KBM-7 (cell line): ENCODE results near the gene GNAI1.

ENCODE experiments used
- DNase-seq: peaks from one replicate; pipeline ENCODE4 v3.0.0-alpha.2; 2015
- in situ Hi-C: fragments of 300-500 bp; cut with MboI; formaldehyde crosslinking; loops from 2 replicates; pipeline ENCODE4 v1.14.3; 2020; ENCODE audit warnings: low sequenced_read_pairs, low pct_unique_long_range_greater_than_20kb, mixed read lengths

Gene GNAI1

DNA sequence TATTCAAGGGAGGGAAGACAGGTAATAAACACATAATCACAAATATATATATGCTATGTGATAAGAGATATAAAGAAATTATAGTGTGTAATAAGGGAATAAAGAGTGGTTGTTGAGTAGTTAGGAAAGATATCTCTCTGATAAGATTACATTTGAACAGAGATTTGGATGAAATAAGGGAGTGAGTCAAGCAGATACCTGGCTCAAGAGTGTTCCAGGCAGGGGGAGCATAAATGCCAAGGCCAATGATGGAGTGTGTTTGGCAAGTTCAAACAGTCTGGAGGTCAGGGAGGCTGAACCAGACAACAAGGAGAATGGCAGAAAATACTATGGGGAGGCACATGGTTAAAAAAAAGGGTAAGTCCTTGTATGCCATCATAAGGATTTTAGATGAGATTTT lies 4.8 kb upstream of the GNAI1 start:
- in situ Hi-C loops, result no loop called here
- no peak for DNase-seq

DNA sequence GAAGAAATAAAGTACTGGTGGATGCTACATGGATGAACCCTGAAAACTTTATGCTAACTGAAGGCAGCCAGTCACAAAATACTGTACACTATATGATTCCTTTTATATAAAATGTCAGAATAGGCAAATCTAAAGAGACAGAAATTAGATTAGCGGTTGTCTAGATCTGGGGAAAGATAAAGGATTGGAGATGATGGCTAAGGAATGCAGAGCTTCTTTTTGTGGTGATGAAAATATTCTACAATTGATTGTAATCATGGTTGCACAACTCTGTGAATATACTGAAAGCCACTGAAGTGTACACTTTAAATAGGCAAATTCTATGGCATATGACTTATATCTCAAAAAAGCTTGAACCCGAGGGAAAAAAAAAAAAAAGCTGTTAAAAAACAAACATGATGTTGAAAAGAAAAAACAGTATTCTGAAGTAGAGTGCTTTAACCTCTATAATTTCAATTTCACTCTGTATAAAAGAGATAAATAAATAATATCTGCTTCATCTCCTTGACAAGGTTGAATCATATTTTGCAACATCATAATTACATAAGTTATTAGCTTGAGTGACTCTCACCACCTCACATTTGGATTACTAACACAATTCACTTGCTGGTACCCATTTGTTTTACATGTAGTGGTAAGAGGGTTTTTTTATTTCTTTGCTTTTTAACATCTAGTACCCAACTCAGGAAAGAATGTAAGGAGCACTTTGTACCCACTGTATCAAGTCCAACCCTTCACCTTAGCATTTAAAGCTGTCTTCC lies 2.8 kb upstream of the GNAI1 start:
- DNase-seq, result no peak
- in situ Hi-C loops, result no loop called here

- in situ Hi-C loops, result no loop called here
- no peak for DNase-seq
Observed at GRCh38 chr7:80132594-80132993, 2.0 kb upstream of the GNAI1 start.

GRCh38 chr7:80133361-80134114 lies 1.1 kb upstream of the GNAI1 start:
- in situ Hi-C loops, result no loop called here

GRCh38 chr7:80134115-80134535 lies 506 bp upstream of the GNAI1 start:
- no peak for DNase-seq
- in situ Hi-C loops, result no loop called here

More at GRCh38 chr7:80133361-80134114, 1.1 kb upstream of the GNAI1 start:
- peak; percentile 50 for DNase-seq

DNA sequence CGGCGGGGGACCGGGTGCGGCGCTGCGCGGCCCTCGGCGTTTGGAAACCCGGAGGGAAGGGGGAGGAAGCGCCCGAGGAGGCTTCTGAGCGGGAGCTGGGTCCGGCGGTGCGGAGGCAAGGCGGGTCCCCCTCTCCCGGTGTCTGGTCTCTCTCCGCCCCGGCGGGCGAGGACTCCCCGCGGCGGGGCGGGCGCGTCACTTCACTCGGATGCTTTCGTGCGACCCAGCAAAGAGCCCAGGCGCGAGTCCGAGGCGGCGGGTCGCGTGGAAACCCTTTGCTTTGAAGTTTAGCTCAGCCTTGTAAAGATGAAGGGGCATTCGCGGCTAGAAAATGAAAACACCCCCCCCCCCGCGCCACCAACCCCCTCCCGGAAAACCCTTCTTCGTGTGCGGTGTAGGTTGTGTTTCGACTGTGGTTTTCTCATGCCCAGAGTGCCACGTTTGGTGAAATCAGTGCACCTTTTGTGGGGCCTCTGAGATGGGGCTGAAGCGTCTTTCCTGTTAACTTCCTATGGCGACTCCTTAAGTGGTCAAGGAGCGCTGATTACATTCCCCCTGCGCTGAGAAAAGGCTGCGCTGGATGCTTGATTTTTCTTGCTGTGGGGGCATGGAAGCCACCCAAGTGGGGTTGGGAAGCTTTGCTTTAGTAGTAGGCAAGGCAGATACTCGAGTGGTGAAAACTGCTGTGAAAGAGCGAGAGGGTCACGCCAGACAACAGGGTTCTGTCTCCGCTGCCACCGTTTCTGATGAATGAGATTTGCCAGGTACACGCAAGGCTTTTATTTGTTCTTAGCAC lies 876 bp downstream of the GNAI1 start:
- DNase-seq, result no peak
- in situ Hi-C loops, result no loop called here

DNA sequence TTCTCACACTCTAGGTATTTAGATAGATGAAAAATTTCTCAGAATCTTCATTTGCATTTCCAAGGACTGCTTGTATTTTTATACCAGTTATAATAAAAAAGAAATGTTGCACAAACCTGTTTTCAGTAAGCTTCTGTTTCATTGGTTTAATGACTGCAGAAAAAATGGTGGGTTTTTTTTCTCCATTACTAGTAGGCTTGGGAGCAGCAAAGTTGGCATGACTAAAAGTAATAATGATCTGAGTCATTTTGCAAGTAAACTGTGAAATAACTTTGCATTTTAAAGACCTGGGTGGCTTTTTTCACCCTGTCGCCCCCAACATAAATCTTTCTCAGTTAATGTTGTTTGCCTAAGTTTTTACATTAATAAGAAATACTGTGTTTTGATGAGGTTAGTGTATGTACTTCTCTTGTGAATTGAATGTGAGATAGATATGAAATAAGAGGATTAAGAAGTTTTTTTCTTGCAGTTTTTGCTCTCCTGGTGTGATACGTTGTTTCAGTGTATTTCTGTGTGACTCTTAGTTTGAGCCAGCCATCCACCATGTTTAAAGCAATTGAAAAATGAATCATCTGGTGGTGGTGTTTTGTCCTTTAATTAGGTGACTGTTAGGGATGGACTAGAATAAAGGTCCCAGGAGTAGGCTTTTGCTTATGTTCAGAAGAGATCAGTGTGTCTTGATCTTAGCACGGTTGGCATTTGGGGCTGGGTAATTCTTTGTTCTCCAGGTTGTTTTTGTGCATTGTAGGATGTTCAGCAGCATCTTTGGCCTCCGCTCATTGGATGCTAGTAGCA lies 1.8 kb downstream of the GNAI1 start:
- in situ Hi-C loops, result no loop called here
- no peak for DNase-seq

DNA sequence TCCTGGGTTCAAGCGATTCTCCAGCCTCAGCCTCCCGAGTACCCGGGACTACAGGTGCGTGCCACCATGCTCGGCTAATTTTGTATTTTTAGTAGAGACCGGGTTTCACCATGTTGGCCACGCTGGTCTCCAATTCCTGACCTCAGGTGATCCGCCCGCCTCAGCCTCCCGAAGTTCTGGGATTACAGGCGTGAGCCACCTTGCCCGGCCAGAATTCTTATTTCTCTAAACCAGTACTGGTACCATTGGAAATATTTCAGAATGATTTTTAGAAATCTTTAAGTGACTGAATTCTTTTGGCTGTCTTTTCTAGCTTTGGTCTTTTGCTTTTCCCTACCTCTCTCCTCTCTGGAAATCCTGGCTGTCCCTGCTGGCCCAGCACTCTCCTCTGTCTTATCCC lies 2.8 kb downstream of the GNAI1 start:
- no peak for DNase-seq
- in situ Hi-C loops, result no loop called here

DNA sequence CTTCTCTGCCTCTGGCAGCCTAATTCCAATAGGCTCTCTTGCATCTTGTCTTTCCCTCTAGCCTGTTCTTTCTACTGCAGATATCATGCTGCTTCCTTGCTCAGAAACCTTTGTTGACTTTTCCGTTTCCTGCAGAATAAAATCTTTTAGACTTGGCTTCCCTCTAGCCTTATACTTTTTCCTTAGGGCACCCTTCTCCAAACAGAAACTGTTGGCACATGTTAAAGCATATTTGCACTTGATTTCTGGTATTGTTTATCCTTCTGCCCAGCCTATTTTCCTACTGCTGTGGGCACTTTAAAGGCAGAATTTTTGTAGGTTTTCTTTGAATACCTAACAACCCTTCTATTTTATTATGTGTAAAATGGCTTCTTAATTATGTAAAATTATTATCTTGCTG lies 4.6 kb downstream of the GNAI1 start:
- DNase-seq, result no peak
- in situ Hi-C loops, result no loop called here

DNA sequence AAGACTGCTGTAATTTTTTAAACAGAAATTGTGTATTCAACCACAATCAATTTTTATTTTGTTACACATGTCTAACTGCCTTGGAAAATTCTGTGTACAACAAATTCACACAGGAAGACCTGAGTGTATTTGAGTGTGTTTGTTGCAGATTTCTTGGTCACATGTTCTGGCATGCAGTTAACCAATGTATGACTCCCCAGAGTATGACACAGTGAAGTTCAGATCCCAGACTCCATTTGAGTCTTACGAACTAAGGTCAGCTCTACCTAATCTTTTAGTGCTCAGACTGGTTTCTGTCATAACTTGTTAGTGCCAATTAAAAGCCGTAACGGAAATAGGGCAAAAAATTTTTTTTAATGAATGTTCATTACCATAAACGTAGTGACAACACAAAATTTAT lies 5.8 kb downstream of the GNAI1 start:
- no peak for DNase-seq
- in situ Hi-C loops, result no loop called here

GRCh38 chr7:80141376-80141775 lies 6.7 kb downstream of the GNAI1 start:
- in situ Hi-C loops, result no loop called here
- DNase-seq, result no peak

DNA sequence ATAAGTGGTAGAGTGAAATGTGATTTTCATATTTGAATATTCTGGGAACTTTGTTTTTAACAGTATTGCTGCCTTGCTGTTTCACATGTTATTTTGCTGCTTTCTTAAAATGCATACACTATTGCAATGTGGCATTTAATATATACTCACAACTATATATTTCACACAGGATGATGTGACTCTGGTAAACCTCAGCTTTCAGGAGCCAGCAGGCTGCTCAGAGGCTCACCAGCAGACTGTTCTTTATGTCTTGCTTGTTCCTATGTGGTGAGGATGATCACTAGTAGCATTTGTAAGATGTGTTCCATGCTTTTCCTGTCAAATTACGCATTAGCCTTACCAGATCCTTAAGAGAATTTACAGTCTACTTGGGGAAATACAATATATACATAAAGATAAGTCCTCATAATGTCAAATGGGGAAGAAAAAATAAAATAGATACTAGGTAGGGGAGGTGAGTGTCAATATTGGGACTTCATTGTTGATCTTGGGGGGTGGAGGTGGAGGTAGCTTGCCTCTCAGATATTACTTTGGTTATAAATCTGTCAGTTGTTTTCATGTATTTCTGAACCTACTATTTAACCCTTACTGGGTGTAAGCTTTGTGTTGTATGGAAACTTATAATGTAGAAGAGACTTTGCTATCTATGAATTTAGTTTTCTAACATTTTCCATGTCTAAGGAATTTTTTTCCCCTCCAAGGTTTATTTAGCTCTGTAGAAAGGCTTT lies 8.4 kb downstream of the GNAI1 start:
- in situ Hi-C loops, result no loop called here
- no peak for DNase-seq

- in situ Hi-C loops, result no loop called here
Observed at GRCh38 chr7:80145780-80146422, 11.3 kb downstream of the GNAI1 start.

GRCh38 chr7:80146545-80147182 lies 12.0 kb downstream of the GNAI1 start:
- in situ Hi-C loops, result no loop called here
- no peak for DNase-seq

More at GRCh38 chr7:80145780-80146422, 11.3 kb downstream of the GNAI1 start:
- no peak for DNase-seq

DNA sequence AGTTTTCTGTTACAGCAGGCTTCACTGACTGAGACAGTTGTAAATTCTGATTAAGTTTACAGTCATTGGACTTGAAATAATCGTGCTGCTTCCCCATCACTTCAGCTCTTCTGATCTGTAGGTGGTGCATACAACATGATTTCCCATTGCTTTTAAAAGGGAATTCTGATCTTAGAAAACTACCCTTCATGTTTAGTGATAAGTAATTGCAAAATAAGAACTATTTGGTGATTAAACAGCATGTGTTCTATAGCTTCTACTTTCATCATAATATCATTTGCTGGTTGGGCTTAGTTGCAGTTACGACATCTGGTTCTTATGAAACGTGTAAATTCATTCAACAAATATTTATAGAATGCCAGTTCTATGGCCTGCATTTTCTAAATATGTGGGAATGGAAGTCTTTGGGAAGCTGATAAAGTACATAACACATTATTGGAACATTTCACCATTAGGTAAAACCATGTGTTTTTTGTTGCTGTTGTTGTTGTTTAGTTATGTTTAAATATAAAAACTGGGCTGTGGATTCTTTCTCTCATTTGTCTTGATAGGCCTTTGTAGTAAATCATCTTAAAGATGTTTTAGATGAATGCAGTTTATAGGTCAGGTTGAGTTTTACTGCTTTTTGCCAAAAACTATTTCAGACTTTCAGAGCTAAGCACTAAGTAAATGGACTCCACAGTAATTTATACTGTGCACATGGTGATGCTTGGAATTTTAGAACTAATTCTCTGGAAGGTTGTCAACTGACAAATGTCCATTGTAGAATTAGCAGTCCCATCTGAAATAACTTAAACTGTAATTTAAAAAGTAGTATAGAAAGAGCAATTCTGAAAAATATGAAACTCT lies 13.1 kb downstream of the GNAI1 start:
- DNase-seq, result no peak
- in situ Hi-C loops, result no loop called here

- DNase-seq, result no peak
- in situ Hi-C loops, result no loop called here
Observed at GRCh38 chr7:80150611-80151273, 16.1 kb downstream of the GNAI1 start.
